SIG-M5 (cell line): Measurements from ENCODE around the gene TRAPPC12.

Experiments used
- DNase-seq: peaks from one replicate; lab custom pipeline; 2025; lab: John Stamatoyannopoulos, UW

The TRAPPC12 gene

GRCh38 chr2:3456125-3456524 is 76.6 kb downstream of the TRAPPC12 start:
- DNase-seq: no peak

GRCh38 chr2:3457524-3458395 is 78.3 kb downstream of the TRAPPC12 start:
- no peak for DNase-seq

DNA sequence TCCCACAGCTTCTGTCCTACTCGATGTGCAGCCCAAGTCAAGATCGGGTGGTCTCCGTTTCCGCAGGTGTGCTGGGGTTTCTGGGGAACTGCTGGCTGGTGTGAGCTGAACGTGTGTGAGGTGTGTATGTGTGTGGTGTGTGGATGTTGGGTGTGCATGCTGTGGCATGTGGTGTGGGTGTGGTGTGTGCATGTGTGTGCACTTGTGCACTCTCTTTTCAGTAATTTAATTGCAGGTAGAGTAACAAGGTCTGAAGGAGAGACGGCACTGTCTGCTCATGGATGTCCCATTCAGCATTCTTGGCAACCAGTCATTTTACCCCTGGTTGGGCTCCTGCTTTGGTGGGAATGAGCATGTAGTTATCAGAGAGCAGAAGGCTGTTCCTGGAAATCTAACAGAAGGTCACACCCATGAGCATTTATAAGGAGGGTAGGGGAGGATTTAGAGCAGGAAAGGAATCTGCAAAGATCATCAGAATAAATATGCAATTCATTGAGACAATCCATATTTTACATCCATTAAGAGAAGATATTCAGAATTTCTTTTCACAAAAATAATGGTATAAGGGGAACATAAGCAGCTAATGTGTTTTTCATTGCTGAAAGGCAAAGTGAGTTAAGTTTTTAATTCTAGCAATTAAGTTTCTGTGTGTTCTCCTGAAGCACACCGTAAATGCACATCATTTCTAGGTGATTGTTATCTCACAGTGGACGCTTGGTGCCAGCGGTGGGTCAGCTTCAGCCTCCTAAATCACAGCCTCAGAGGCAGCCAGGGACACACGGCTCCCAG is 79.1 kb downstream of the TRAPPC12 start:
- no peak for DNase-seq

- no peak for DNase-seq
Observed at GRCh38 chr2:3459185-3460015, 79.9 kb downstream of the TRAPPC12 start.

GRCh38 chr2:3460156-3460555 is 80.7 kb downstream of the TRAPPC12 start:
- DNase-seq: no peak

GRCh38 chr2:3460831-3461800 is 81.6 kb downstream of the TRAPPC12 start:
- no peak for DNase-seq

DNA sequence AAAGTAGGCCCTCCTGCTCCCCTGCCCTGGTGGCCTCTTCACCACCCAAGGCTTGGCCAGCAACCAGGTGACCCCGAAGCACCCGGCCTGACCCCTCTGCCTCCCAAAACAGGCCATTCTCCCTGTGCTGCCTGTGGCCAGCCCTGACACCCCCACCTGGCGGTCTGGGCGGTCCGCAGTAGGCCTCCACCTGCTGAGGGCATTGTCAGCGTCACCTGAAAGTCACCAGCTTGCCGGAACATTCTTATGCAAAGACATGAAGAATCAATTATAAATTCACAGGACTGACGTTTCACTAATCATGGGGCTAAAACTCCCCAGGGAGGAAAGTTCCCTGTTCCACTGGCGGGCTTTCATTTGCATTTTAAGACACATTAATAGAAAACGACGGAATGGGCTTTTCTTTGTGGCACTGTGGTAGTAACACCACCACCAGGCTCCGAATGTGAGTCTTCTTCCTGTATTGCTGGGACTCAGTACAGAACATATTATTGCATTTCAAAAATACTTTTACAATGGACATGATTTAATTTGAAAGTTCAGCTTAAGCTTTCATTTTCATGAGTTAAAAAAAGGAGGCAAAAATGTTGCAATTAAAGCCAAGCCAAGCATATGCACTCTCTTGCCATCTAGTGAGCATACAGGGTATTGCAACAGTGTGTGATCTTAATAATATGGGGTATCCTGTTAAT is 82.5 kb downstream of the TRAPPC12 start:
- DNase-seq: no peak

- no peak for DNase-seq
Observed at GRCh38 chr2:3462493-3463104, 83.1 kb downstream of the TRAPPC12 start.

GRCh38 chr2:3463186-3463835 is 83.8 kb downstream of the TRAPPC12 start:
- no peak for DNase-seq

- no peak for DNase-seq
Observed at GRCh38 chr2:3463944-3464343, 84.5 kb downstream of the TRAPPC12 start.

DNA sequence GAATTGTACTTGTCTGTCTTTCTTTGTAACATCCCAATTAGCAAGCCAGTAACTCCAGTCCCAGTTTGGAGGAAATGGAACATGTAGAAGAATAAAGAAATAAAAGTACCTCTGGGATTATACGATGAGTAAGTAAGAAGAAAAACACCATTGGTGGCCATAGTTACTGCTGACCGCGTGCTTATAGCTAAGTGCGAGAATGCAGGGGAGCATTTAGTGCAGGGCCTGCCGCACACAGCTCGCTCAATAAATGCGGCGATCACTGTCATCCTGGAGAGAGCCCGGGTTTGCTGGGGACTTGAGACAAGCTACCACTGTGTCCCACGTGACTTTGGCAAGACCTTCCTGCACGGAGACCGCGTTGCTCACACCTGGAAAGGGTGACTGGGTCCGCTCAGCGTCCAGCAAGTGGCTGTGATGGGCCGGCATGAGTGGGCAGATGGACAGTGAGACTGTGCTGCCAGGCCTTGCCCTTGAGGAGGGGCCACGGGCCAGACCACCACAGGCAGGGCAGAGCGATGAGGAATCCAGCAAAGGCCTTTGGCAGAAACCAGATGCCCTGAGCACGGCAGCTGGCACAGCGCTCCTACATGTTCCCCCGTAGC is 85.0 kb downstream of the TRAPPC12 start:
- DNase-seq: no peak

GRCh38 chr2:3465328-3465727 is 85.8 kb downstream of the TRAPPC12 start:
- DNase-seq: no peak

- no peak for DNase-seq
Observed at GRCh38 chr2:3465844-3466481, 86.5 kb downstream of the TRAPPC12 start.

- DNase-seq: no peak
Observed at GRCh38 chr2:3466482-3466863, 87.0 kb downstream of the TRAPPC12 start.

DNA sequence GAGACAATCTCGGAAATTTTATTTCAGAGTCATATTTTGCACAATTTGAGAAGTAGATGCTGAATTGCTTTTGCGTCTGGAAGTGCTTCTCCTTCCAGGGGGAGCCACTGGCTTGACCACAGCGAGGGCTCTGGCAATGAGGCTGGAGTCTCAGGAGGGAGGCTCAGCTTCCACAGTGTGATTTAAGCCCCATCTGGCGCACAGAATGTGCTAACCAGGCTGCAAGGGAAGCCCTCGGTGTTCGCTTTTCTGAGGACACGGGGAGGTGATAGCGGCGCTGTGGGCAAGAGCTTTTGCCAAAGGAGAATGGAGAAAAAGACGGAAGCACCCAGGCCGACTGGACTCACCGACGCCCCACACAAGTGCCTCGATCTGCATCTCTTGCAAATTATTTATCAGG is 87.5 kb downstream of the TRAPPC12 start:
- no peak for DNase-seq

DNA sequence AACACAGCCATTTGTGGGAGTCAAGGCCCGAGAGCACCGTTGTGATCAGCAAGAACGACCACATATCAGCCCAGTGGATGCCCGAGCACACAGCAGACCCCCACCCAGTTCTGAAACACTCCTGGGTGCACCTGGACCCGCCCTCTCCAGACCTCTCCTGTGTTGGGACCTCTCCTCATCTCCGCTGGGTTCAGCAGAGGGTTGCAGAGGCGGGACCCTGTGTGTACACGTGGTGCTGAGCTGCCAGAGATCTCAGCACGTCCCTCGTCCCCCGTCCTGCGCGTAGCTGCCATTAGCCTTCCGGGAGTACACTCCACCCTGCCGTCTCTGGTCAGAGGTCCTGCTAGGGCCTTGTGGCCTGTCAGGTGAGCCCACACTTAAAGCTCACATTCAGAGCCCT is 88.2 kb downstream of the TRAPPC12 start:
- DNase-seq: no peak

DNA sequence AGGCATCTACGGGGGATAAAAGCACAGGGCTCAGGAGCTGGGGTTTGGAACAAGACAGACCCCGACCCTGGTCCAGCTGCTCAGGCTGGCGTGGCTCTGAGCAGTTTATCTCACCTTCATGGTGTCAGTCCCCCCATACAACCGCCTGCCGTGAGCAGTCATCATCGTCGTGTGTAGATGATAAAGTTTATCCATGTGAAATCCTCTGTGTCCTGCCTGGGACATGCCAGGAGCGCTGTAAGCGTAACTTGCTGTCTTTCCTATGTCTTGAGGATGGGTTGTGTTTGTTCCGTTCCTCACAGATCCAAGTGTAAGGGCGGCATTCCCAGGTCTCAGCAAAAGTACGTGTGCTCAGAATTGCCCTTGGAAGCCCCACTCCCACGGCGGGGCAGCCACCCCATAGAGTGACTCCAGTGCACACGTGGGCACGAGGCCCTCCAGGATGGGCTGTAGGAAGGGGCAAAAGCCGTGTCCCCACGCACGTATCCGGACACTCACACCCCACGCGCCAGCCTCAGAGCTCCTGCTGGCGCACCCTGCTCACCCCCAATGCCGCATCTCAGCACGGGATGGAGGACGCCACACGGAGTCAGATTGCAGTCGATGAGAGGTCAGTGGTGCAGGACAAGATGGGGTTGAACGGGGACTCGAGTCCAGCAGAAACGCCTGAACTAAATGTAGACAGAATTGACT is 88.9 kb downstream of the TRAPPC12 start:
- DNase-seq: no peak

DNA sequence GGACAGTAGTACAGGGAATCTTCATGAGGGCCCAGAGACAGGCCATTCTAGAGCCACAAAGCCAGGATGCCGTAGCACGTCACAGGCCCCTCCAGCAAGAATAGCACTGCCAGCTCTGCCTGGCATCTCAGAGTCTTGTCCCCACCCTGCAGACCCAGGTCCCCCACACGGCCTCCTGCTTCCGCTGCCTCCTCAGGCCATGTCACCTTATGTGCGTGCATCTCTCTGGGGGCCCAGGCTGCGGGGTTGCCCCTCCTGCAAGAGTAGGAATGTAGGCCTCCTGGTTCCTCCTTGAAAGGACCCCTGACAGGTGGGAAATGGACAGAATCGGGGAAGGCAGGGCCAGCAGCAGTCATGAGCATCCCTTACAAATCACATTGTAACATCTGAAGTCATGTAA is 90.0 kb downstream of the TRAPPC12 start:
- no peak for DNase-seq
